ENCODE results near the gene TMEM141. TPM values are rescaled to one million over a fixed set of nuclear protein-coding genes. Genes with fewer than 3 reads are reported as not detected.
"Not testable (repeated sequence)": the region's sequence is repeated elsewhere in the genome, so short reads cannot be mapped to it uniquely, and the experiment has no call there.

The TMEM141 gene
- polyA plus RNA-seq, 2 donors = 85.2 to 155 TPM

DNA sequence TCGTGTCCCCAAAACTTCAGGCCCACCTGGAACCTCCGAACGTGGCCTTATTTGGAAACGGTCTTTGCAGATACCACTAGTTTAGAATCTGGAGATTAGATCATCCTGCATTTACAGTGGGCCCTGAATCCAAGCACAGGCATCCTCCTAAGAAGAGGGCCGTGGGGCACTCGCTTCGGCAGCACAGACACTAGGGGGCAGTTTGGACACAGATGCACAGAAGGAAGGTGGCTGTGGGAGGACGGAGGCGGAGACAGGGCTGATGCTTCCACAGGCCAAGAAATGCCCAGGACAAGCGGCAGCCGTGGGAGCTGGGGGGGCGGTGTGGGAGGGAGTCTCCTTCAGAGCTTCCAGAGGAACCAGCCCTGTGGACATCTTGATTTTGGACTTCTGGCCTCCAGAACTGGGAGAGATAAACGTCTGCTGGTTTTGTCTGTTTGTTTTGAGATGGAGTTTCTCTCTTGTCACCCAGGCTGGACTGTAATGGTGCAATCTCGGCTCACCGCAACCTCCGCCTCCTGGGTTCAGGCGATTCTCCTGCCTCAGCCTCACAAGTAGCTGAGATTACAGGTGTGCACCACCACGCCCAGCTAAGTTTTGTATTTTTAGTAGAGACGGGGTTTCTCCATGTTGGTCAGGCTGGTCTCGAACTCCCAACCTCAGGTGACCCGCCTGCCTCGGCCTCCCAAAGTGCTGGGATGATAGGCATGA is 30.2 kb upstream of the TMEM141 start:
- H3K27me3 ChIP-seq (ENCODE audit: control insufficient read depth in 1 of 2, insufficient read depth in 2 of 2, low read length in 2 of 2); H3K27ac ChIP-seq (ENCODE audit: low read depth in 2 of 2, low read length in 1 of 2); H3K4me3 ChIP-seq (ENCODE audit: low read depth in 1 of 2, low read length in 2 of 2); H3K9me3 ChIP-seq (ENCODE audit: control insufficient read depth in 2 of 2, insufficient read depth in 1 of 2, low read depth in 1 of 2, low read length in 1 of 2); H3K4me1 ChIP-seq (ENCODE audit: control insufficient read depth in 2 of 2, insufficient read depth in 2 of 2, low read length in 1 of 2); H3K36me3 ChIP-seq (ENCODE audit: control insufficient read depth in 2 of 2, insufficient read depth in 2 of 2, low read length in 1 of 2): not testable (repeated sequence)
- 39 to 40% methylated on average over 22 of the region's 22 CpGs for WGBS, 2 donors

DNA sequence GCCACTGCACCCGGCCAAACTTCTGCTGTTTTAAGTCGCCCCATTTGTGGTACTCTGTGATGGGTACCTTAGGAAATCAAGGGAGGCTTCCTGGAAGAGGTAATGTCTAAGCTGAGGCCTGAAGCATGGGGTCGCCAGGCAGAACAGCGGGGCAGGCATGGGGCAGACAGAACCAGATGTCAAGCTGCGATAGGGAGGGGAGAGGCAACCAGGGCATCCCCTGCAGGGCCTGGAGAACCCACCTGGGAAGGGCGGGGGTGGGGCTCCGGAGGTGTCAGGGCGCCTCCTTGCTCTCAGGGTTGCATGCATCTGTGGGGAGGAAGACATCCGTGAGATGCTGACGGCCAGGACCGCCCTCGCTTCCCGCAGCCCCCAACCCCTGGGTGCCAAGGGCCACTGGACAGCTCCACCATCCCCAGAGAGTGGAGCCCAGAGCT is 29.6 kb upstream of the TMEM141 start:
- H3K36me3 ChIP-seq (ENCODE audit: control insufficient read depth in 2 of 2, insufficient read depth in 2 of 2, low read length in 1 of 2) = no peaks in the 10 kb centered on the region
- H3K4me3 ChIP-seq (ENCODE audit: low read depth in 1 of 2, low read length in 2 of 2) = no peak overlapping the region
- H3K27me3 ChIP-seq (ENCODE audit: control insufficient read depth in 1 of 2, insufficient read depth in 2 of 2, low read length in 2 of 2) = no peaks in the 10 kb centered on the region
- no peaks in the 10 kb centered on the region for H3K9me3 ChIP-seq (ENCODE audit: control insufficient read depth in 2 of 2, insufficient read depth in 1 of 2, low read depth in 1 of 2, low read length in 1 of 2)
- H3K4me1 ChIP-seq (ENCODE audit: control insufficient read depth in 2 of 2, insufficient read depth in 2 of 2, low read length in 1 of 2) = no peaks in the 10 kb centered on the region
- no peak overlapping the region for H3K27ac ChIP-seq (ENCODE audit: low read depth in 2 of 2, low read length in 1 of 2)
- WGBS, 2 donors = 77 to 80% methylated on average over 13 of the region's 13 CpGs

DNA sequence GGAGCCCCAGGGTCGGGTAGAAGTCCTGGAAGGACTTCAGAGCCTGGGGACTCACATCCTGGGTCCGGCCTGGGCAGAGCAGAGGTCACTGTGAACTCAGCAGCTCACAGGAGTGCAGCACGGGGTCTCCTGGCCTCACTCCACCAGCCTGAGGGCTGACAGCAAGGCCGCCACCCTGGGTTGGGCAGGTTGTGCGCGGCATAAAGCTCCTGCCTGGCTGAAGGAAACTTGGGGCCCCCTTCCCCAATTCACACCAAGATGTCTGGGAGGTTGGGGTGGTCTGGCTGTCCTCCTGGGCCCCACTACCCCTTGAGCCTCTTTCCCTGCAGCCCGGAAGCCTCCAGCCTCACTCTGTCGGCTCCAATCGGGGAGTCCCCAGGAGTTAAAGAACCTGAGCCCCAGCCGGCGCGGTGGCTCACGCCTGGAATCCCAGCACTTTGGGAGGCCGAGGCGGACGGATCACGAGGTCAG is 28.9 kb upstream of the TMEM141 start:
- Histone ChIP-seq H3K36me3 (ENCODE audit: control insufficient read depth in 2 of 2, insufficient read depth in 2 of 2, low read length in 1 of 2) (no peaks in the 10 kb centered on the region), H3K9me3 (ENCODE audit: control insufficient read depth in 2 of 2, insufficient read depth in 1 of 2, low read depth in 1 of 2, low read length in 1 of 2) (no peaks in the 10 kb centered on the region), H3K4me3 (ENCODE audit: low read depth in 1 of 2, low read length in 2 of 2) (no peak overlapping the region), H3K27me3 (ENCODE audit: control insufficient read depth in 1 of 2, insufficient read depth in 2 of 2, low read length in 2 of 2) (no peaks in the 10 kb centered on the region), H3K4me1 (ENCODE audit: control insufficient read depth in 2 of 2, insufficient read depth in 2 of 2, low read length in 1 of 2) (no peaks in the 10 kb centered on the region), H3K27ac (ENCODE audit: low read depth in 2 of 2, low read length in 1 of 2) (no peak overlapping the region)
- 76 to 82% methylated on average over 17 of the region's 17 CpGs for WGBS, 2 donors

DNA sequence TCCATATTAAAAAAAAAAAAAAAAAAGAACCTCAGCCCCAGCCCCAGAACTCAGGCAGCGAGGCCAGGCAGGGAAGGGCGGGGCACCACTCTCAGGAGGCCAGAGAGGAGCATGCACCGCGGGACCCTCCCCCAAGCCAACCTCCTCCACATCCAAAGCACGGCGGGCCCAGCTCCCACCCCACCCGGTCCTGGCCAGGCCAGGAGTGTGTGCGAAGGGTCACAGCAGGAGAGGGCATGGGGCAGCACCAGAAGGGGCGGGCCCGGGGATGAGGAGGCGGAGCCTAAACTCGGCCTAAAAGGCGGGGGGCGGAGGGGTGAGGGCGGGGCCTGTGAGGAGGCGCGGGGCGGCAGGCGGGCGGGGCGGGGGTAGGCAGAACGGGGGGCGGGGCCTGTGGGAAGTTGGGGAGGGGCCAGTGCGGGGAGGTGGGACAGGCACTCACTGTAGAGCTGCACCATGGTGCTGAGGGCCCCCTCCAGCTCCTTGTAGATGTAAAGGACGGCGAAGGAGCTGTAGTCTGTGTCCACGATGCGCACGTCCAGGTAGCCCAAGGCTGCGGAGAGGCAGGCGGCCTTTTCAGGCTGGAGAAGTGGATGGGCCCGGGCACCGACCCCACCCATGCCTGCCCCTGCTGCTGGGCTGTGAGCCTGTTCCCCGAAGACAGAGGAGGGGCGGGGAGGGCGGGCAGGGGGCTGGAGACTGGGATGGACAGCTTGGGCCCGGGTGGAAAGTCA is 28.1 kb upstream of the TMEM141 start:
- no peak overlapping the region for H3K4me3 ChIP-seq (ENCODE audit: low read depth in 1 of 2, low read length in 2 of 2)
- 15 to 20% methylated on average over 34 to 36 of the region's 37 CpGs for WGBS, 2 donors
- H3K27ac ChIP-seq (ENCODE audit: low read depth in 2 of 2, low read length in 1 of 2) = no peak overlapping the region
- no peaks in the 10 kb centered on the region for H3K4me1 ChIP-seq (ENCODE audit: control insufficient read depth in 2 of 2, insufficient read depth in 2 of 2, low read length in 1 of 2)
- H3K36me3 ChIP-seq (ENCODE audit: control insufficient read depth in 2 of 2, insufficient read depth in 2 of 2, low read length in 1 of 2) = no peaks in the 10 kb centered on the region
- no peaks in the 10 kb centered on the region for H3K9me3 ChIP-seq (ENCODE audit: control insufficient read depth in 2 of 2, insufficient read depth in 1 of 2, low read depth in 1 of 2, low read length in 1 of 2)
- H3K27me3 ChIP-seq (ENCODE audit: control insufficient read depth in 1 of 2, insufficient read depth in 2 of 2, low read length in 2 of 2) = peaks cover 0 to 3% of the 10 kb centered on the region in 2 donors

DNA sequence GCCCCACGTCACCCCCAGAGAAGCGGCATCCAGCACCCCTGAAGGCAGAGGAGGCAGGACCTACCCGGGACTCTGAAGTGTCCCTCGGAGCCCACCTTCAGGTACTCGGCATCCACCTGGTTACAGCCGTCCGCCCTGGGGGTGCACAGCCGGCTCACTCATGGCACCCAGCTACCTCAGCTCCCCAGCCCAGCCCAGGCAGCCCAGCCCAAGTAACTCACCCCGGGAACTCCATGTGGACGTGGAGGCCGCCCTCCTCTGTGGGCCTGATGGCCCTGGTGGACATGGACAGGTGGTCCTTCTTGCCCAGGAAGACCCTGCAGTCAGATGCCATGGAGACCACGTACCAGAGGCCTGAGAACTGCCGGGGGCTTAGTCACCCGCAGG is 27.5 kb upstream of the TMEM141 start:
- Histone ChIP-seq H3K4me1 (ENCODE audit: control insufficient read depth in 2 of 2, insufficient read depth in 2 of 2, low read length in 1 of 2) (no peaks in the 10 kb centered on the region), H3K36me3 (ENCODE audit: control insufficient read depth in 2 of 2, insufficient read depth in 2 of 2, low read length in 1 of 2) (no peaks in the 10 kb centered on the region), H3K27me3 (ENCODE audit: control insufficient read depth in 1 of 2, insufficient read depth in 2 of 2, low read length in 2 of 2) (peaks cover 0 to 4% of the 10 kb centered on the region in 2 donors), H3K9me3 (ENCODE audit: control insufficient read depth in 2 of 2, insufficient read depth in 1 of 2, low read depth in 1 of 2, low read length in 1 of 2) (no peaks in the 10 kb centered on the region), H3K4me3 (ENCODE audit: low read depth in 1 of 2, low read length in 2 of 2) (no peak overlapping the region), H3K27ac (ENCODE audit: low read depth in 2 of 2, low read length in 1 of 2) (no peak overlapping the region)
- WGBS, 2 donors = 76 to 84% methylated on average over 14 of the region's 14 CpGs

DNA sequence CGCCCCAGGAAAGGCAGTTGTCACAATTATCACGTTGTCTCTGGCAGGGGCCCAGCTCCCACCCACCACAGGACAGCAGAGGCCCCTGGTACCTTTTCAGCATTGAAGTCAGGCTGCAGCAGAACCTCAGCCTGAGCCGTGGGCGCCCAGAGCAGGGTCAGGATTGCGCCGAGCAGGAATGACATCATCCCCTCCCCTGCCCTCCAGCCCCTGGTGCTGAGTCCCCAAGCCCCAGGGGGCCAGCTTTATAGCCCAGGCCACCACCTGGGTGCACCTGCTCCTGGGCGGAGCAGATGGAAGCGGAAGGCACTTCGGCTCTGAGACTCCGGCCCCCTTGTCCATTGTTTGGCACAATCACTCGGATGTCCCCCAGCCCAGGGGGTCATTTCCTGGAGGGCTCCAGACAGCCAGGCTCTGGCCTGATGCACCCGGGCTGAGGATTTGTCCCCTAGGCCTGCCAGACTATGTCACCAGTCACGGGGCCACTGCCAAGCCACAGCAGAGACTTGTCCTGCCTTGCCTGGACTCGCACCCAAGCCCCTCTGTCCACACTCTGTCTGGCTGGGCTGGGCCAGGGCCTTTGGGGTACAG is 26.7 kb upstream of the TMEM141 start, which contains the start of gene LCN15:
LCN15 (minus strand) TSS at position 218 of the 591 bp plus-strand sequence; CDS start at position 188, 30 bp downstream.
- Histone ChIP-seq H3K27ac (ENCODE audit: low read depth in 2 of 2, low read length in 1 of 2) (no peak within 1 kb of the TSS), H3K9me3 (ENCODE audit: control insufficient read depth in 2 of 2, insufficient read depth in 1 of 2, low read depth in 1 of 2, low read length in 1 of 2) (no peaks in the 10 kb centered on the region), H3K4me1 (ENCODE audit: control insufficient read depth in 2 of 2, insufficient read depth in 2 of 2, low read length in 1 of 2) (no peaks in the 10 kb centered on the region), H3K27me3 (ENCODE audit: control insufficient read depth in 1 of 2, insufficient read depth in 2 of 2, low read length in 2 of 2) (peaks cover 0 to 4% of the 10 kb centered on the region in 2 donors), H3K4me3 (ENCODE audit: low read depth in 1 of 2, low read length in 2 of 2) (no peak within 1 kb of the TSS), H3K36me3 (ENCODE audit: control insufficient read depth in 2 of 2, insufficient read depth in 2 of 2, low read length in 1 of 2) (no peaks in the 10 kb centered on the region)
- WGBS, 2 donors = 69 to 81% methylated on average over 13 to 14 of the region's 14 CpGs

DNA sequence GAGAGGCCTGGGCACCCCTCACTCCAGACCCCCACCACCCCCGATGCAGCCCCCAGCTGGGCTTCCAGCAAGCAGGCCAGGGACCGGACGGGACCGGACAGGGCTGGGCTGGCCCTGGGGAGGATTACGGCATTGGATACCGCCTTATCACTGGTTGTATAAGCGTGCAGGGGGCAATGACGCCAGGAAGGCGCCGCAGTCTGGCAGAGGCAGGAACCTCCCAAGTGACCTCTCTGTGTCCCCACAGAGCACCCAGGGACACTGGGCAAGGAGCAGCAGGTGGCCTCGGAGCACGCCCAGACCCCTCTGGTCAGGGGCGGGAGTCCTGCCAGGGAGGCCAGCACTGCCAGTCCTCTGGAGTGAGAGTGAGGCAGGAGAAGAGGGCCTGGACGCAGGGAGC is 26.1 kb upstream of the TMEM141 start:
- H3K4me1 ChIP-seq (ENCODE audit: control insufficient read depth in 2 of 2, insufficient read depth in 2 of 2, low read length in 1 of 2) = no peaks in the 10 kb centered on the region
- no peaks in the 10 kb centered on the region for H3K9me3 ChIP-seq (ENCODE audit: control insufficient read depth in 2 of 2, insufficient read depth in 1 of 2, low read depth in 1 of 2, low read length in 1 of 2)
- H3K27me3 ChIP-seq (ENCODE audit: control insufficient read depth in 1 of 2, insufficient read depth in 2 of 2, low read length in 2 of 2) = peaks cover 0 to 4% of the 10 kb centered on the region in 2 donors
- 85 to 87% methylated on average over 13 to 14 of the region's 14 CpGs for WGBS, 2 donors
- no peak overlapping the region for H3K27ac ChIP-seq (ENCODE audit: low read depth in 2 of 2, low read length in 1 of 2)
- H3K4me3 ChIP-seq (ENCODE audit: low read depth in 1 of 2, low read length in 2 of 2) = no peak overlapping the region
- H3K36me3 ChIP-seq (ENCODE audit: control insufficient read depth in 2 of 2, insufficient read depth in 2 of 2, low read length in 1 of 2) = no peaks in the 10 kb centered on the region

DNA sequence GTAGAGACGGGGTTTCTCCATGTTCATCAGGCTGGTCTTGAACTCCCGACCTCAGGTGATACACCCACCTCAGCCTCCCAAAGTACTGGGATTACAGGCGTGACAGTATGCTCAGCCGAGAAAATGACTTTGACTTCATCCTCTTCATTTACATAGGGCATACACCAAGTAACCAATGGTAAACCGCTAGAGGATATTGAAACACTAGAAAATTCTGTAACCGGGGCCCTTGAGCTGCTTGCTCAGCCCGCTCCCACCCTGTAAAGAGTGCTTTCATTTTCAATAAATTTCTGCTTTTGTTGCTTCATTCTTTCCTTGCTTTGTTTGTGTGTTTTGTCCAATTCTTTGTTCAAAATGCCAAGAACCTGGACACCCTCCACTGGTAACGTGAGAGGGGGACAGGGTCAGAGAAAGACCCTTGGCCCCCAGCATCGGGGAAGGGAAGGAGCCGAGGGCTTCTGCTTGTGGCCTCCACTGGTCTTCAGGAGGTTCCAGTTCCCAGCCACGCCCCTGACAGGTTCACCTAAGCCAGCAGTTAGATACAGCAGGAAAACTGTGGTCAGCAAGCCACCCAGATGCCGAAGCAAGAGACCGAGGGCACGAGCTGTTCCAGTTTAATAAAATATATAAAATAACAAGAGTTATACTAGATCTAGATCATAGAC is 25.3 kb upstream of the TMEM141 start:
- H3K36me3 ChIP-seq (ENCODE audit: control insufficient read depth in 2 of 2, insufficient read depth in 2 of 2, low read length in 1 of 2); H3K27me3 ChIP-seq (ENCODE audit: control insufficient read depth in 1 of 2, insufficient read depth in 2 of 2, low read length in 2 of 2); H3K4me3 ChIP-seq (ENCODE audit: low read depth in 1 of 2, low read length in 2 of 2); H3K9me3 ChIP-seq (ENCODE audit: control insufficient read depth in 2 of 2, insufficient read depth in 1 of 2, low read depth in 1 of 2, low read length in 1 of 2); H3K4me1 ChIP-seq (ENCODE audit: control insufficient read depth in 2 of 2, insufficient read depth in 2 of 2, low read length in 1 of 2); H3K27ac ChIP-seq (ENCODE audit: low read depth in 2 of 2, low read length in 1 of 2): not testable (repeated sequence)
- 65 to 70% methylated on average over 14 of the region's 14 CpGs for WGBS, 2 donors

DNA sequence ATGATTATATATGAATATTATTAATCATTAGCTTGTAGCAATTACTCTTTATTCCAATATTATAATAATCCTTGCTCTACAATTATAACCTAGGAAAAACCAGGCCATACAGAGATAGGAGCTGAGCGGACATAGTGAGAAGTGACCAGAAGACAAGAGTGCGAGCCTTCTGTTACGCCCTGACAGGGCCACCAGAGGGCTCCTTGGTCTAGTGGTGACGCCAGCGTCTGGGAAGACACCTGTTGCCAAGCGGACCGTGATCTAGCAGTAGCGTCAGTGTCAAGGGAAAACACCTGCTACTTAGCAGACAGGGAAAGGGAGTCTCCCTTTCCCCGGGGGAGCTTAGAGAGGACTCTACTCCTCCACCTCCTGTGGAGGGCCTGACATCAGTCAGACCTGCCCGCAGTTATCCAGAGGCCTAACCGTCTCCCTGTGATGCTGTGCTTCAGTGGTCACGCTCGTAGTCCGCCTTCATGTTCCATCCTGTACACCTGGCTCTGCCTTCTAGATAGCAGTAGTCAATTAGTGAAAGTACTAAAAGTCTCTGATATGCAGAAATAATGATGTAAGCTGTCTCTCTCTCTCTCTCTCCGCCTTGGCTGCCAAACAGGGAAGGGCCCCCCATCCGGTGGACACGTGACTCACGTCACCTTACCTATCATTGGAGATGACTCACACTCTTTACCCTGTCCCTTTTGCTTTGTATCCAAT is 24.6 kb upstream of the TMEM141 start:
- H3K27me3 ChIP-seq (ENCODE audit: control insufficient read depth in 1 of 2, insufficient read depth in 2 of 2, low read length in 2 of 2); H3K4me1 ChIP-seq (ENCODE audit: control insufficient read depth in 2 of 2, insufficient read depth in 2 of 2, low read length in 1 of 2); H3K4me3 ChIP-seq (ENCODE audit: low read depth in 1 of 2, low read length in 2 of 2); H3K27ac ChIP-seq (ENCODE audit: low read depth in 2 of 2, low read length in 1 of 2); H3K36me3 ChIP-seq (ENCODE audit: control insufficient read depth in 2 of 2, insufficient read depth in 2 of 2, low read length in 1 of 2); H3K9me3 ChIP-seq (ENCODE audit: control insufficient read depth in 2 of 2, insufficient read depth in 1 of 2, low read depth in 1 of 2, low read length in 1 of 2): not testable (repeated sequence)
- 34 to 35% methylated on average over 15 to 18 of the region's 18 CpGs for WGBS, 2 donors

All from esophagus (tissue), 2 donors.